ENCODE data around the gene AAK1. TPM values are rescaled to one million over a fixed set of nuclear protein-coding genes. Genes with fewer than 3 reads are reported as not detected.

The AAK1 gene
- total RNA-seq, 1 donor from 2014 or later = 43.4 TPM

DNA sequence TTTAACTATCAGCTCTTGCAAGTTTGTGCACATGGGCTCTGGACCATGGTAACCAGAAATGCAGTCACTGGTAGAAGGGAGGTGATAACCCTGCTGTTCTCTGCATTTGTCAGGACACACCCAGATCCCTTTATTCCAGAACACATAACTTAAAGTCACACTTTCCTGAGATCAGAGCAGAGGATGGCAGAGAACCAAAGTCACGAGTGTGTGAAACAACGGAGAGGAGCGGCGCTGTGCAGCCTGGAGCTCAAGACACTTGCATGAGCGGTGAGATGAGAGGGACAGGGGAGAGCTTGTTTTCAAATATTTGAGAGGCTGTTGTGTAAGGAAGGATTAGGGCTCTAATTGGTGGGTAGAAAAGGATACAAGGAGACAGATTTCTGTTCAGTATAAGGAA lies 43.3 kb upstream of the AAK1 start:
- Mint-ChIP-seq H3K4me3 (ENCODE audit: low read depth) (no peak overlapping the region), H3K27me3 (no peaks in the 10 kb centered on the region), H3K9me3 (ENCODE audit: low read depth) (peaks cover 2% of the 10 kb centered on the region), H3K36me3 (ENCODE audit: insufficient read depth) (no peaks in the 10 kb centered on the region), H3K27ac (no peak overlapping the region), H3K4me1 (ENCODE audit: low read depth) (peaks cover 12% of the 10 kb centered on the region)
- DNase-seq (ENCODE audit: low spot score, unreplicated experiment) = no peak
- TF ChIP-seq, protein P1, sequence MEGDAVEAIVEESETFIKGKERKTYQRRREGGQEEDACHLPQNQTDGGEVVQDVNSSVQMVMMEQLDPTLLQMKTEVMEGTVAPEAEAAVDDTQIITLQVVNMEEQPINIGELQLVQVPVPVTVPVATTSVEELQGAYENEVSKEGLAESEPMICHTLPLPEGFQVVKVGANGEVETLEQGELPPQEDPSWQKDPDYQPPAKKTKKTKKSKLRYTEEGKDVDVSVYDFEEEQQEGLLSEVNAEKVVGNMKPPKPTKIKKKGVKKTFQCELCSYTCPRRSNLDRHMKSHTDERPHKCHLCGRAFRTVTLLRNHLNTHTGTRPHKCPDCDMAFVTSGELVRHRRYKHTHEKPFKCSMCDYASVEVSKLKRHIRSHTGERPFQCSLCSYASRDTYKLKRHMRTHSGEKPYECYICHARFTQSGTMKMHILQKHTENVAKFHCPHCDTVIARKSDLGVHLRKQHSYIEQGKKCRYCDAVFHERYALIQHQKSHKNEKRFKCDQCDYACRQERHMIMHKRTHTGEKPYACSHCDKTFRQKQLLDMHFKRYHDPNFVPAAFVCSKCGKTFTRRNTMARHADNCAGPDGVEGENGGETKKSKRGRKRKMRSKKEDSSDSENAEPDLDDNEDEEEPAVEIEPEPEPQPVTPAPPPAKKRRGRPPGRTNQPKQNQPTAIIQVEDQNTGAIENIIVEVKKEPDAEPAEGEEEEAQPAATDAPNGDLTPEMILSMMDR (IDR thresholded peaks at IDR 0.05; ENCODE audit: unreplicated experiment) = no peak

DNA sequence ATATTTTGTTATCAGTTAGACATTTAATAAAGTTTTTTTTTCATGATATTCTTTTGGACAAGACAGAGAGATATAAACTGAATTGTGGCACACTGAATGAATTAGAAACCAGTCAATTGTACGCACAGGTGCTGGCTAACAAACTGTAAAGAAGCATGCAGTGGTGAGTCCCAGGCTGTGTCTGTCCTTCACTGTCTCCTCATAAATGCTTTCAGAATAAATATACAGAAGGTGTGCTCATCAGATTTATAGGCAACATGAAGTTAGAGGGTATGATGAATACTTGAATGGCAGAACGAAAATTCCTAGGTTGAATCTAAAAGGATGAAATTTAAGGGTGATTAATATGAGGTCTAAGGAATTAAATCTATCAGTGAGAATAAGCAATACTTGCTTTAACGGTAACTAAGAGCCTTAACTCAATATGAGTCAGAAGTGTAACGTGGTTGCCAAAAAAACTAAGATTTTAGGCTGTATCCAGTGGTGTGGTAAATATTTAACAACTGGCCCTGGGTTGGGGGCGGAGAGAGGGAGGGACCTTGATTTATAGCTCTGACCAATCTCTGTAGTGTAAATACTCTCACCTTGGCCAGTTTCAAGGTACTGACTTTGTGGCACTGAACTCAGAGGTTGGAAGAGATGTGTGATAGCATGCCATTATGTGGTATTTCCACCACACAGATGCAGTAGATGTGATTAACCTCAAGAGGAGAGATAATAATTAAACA lies 41.9 kb upstream of the AAK1 start:
- Mint-ChIP-seq H3K36me3 (ENCODE audit: insufficient read depth) (no peaks in the 10 kb centered on the region), H3K4me3 (ENCODE audit: low read depth) (no peak overlapping the region), H3K27me3 (peaks cover 3% of the 10 kb centered on the region), H3K4me1 (ENCODE audit: low read depth) (peaks cover 12% of the 10 kb centered on the region), H3K27ac (no peak overlapping the region), H3K9me3 (ENCODE audit: low read depth) (peaks cover 2% of the 10 kb centered on the region)
- no peak for DNase-seq (ENCODE audit: low spot score, unreplicated experiment)
- TF ChIP-seq, protein P1 (IDR thresholded peaks at IDR 0.05; ENCODE audit: unreplicated experiment) = no peak

DNA sequence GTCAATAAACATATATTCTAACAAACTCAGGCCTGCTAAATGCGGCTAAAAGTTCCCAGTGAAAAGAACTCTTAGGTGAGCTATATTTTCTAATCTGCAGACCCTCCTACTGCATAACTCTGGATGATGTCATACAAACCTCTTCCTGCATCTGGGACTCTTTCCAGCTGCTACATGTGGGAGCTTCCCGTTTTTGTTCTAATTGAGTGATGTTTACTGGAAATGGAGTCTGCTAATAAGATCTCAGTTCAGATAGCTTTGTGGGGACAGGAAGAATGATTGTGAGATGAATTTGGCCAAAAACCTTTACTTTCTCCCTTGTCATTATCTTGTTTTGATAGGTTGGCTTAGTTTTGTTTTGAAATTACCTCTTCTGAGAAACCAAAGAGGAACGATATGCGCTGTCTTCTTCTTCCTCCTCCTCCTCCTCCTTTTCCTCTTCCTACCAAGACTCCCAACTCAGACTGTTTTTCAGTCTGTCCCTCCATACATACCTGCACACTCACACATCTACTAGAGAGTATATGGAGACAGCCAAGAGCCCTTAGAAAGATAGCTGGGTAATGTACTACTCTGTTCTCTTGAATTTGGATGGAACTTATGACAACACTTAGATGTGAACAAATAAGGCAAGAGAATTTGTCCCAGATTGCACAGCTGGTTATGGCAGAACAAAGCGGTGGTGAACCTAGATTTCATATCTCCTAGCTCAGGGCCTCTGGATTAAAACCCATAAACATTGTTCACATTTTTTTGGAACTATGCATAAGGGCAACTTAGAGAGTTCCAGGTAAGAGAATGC lies 39.8 kb upstream of the AAK1 start:
- peaks cover 8% of the 10 kb centered on the region for H3K27me3 Mint-ChIP-seq
- TF ChIP-seq, protein P1 (IDR thresholded peaks at IDR 0.05; ENCODE audit: unreplicated experiment) = no peak
- no peak for DNase-seq (ENCODE audit: low spot score, unreplicated experiment)
- H3K4me1 Mint-ChIP-seq (ENCODE audit: low read depth) = peaks cover 12% of the 10 kb centered on the region
- peaks cover 2% of the 10 kb centered on the region for H3K9me3 Mint-ChIP-seq (ENCODE audit: low read depth)
- no peak overlapping the region for H3K27ac Mint-ChIP-seq
- no peak overlapping the region for H3K4me3 Mint-ChIP-seq (ENCODE audit: low read depth)
- no peaks in the 10 kb centered on the region for H3K36me3 Mint-ChIP-seq (ENCODE audit: insufficient read depth)

DNA sequence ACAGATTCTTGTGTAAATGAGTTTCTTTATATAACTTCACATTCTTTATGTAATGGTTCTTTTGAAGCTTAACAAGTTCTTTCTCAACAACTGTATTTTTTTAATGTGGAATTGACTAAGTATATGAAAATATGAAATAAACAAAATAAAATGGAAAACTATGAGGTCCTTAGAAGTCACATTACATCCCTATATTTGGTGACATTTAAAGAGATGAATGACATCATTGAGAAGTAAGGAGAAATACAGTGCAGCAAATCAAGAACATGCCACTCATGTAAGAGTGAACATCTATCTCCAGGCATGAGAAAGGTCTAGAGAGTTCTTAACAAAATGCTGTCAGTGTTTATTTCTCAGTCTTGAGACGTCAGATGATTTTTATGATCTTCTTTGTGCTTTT lies 39.0 kb upstream of the AAK1 start:
- DNase-seq (ENCODE audit: low spot score, unreplicated experiment) = no peak
- peaks cover 2% of the 10 kb centered on the region for H3K9me3 Mint-ChIP-seq (ENCODE audit: low read depth)
- H3K27me3 Mint-ChIP-seq = peaks cover 8% of the 10 kb centered on the region
- H3K4me3 Mint-ChIP-seq (ENCODE audit: low read depth) = no peak overlapping the region
- H3K36me3 Mint-ChIP-seq (ENCODE audit: insufficient read depth) = no peaks in the 10 kb centered on the region
- H3K27ac Mint-ChIP-seq = no peak overlapping the region
- TF ChIP-seq, protein P1 (IDR thresholded peaks at IDR 0.05; ENCODE audit: unreplicated experiment) = no peak
- H3K4me1 Mint-ChIP-seq (ENCODE audit: low read depth) = peaks cover 12% of the 10 kb centered on the region

DNA sequence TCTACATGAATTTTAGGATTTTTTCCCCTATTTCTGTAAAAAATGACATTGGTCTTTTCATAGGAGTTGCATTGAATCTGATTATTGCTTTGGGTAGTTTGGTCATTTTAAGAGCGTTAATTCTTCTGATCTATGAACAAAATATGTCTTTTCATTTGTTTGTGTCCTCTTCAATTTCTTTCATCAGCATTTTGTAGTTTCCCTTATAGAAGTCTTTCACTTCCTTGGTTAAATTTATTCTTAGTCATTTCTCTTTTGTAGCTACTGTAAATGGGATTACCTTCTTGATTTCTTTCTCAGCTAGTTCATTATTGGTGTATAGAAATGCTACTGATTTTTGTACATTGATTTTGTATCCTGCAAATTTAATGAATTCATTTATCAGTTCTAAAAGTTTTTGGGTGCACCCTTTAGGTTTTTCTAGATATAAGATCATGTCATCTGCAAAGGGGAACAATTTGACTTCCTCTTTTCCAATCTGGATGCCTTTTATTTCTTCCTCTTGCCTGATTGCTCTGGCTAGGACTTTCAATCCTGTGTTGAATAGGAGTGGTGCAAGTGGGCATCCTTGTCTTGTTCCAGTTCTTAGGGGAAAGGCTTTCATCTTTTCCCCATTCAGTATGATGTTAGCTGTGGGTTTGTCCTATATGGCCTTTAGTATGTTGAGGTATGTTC lies 36.6 kb upstream of the AAK1 start:
- Mint-ChIP-seq H3K4me3 (ENCODE audit: low read depth) (no peak overlapping the region), H3K27ac (no peak overlapping the region), H3K27me3 (peaks cover 8% of the 10 kb centered on the region), H3K9me3 (ENCODE audit: low read depth) (no peaks in the 10 kb centered on the region), H3K4me1 (ENCODE audit: low read depth) (peaks cover 12% of the 10 kb centered on the region), H3K36me3 (ENCODE audit: insufficient read depth) (no peaks in the 10 kb centered on the region)
- TF ChIP-seq, protein P1 (IDR thresholded peaks at IDR 0.05; ENCODE audit: unreplicated experiment) = no peak
- no peak for DNase-seq (ENCODE audit: low spot score, unreplicated experiment)
